Activated CD4-positive, alpha-beta T cell treated with anti-CD3 and anti-CD28 coated beads for 24 hours (primary cell): ENCODE data around the gene AGRN.

Source experiments
- DNase-seq, 2 donors: peaks; one replicate each; pipeline ENCODE4 v3.0.0-alpha.2; 2020; ENCODE audit warnings: low read depth in 2 of 2

Gene AGRN

GRCh38 chr1:1035291-1035943 is 15.5 kb downstream of the AGRN start:
- no peak for DNase-seq

- DNase-seq = no peak
Measured at GRCh38 chr1:1037366-1038327, 17.7 kb downstream of the AGRN start.

- DNase-seq = no peak
Measured at GRCh38 chr1:1038694-1039093, 18.8 kb downstream of the AGRN start.

- no peak for DNase-seq
Measured at GRCh38 chr1:1039145-1039910, 19.4 kb downstream of the AGRN start.

- peak; percentile 61 to 68 for DNase-seq
Measured at GRCh38 chr1:1040004-1040991, 20.4 kb downstream of the AGRN start.

GRCh38 chr1:1041092-1041523 is 21.2 kb downstream of the AGRN start:
- no peak for DNase-seq

GRCh38 chr1:1041873-1042272 is 22.0 kb downstream of the AGRN start:
- DNase-seq = no peak

GRCh38 chr1:1042835-1043234 is 22.9 kb downstream of the AGRN start:
- no peak for DNase-seq

- DNase-seq = no peak
Measured at GRCh38 chr1:1043411-1043810, 23.5 kb downstream of the AGRN start.

- DNase-seq = no peak
Measured at GRCh38 chr1:1043921-1044320, 24.0 kb downstream of the AGRN start.

GRCh38 chr1:1044455-1045078 is 24.6 kb downstream of the AGRN start:
- DNase-seq = no peak

- DNase-seq = no peak
Measured at GRCh38 chr1:1045129-1045528, 25.2 kb downstream of the AGRN start.

GRCh38 chr1:1046243-1046642 is 26.3 kb downstream of the AGRN start:
- no peak for DNase-seq

GRCh38 chr1:1046767-1047166 is 26.8 kb downstream of the AGRN start:
- DNase-seq = no peak

GRCh38 chr1:1047407-1047806 is 27.5 kb downstream of the AGRN start:
- DNase-seq = no peak

GRCh38 chr1:1047963-1048362 is 28.0 kb downstream of the AGRN start:
- DNase-seq = no peak

GRCh38 chr1:1048765-1049164 is 28.8 kb downstream of the AGRN start:
- DNase-seq = no peak

- DNase-seq = no peak
Measured at GRCh38 chr1:1049318-1050165, 29.6 kb downstream of the AGRN start.

- DNase-seq = no peak
Measured at GRCh38 chr1:1050577-1051052, 30.7 kb downstream of the AGRN start.
